Fibroblast of skin of right quadriceps (primary cell): ENCODE measurements around the gene GID4.

Source experiments
- DNase-seq: peaks from one replicate; pipeline ENCODE4 v3.0.0-alpha.2; 2013

GID4 gene

GRCh38 chr17:18017958-18018357 lies 21.2 kb upstream of the GID4 start:
- DNase-seq, result no peak

GRCh38 chr17:18018411-18018921 lies 20.7 kb upstream of the GID4 start:
- DNase-seq, result no peak

GRCh38 chr17:18019838-18020154 lies 19.4 kb upstream of the GID4 start:
- DNase-seq, result no peak

GRCh38 chr17:18020971-18021370 lies 18.2 kb upstream of the GID4 start:
- DNase-seq, result no peak

- no peak for DNase-seq
Measured at GRCh38 chr17:18021372-18021771, 17.8 kb upstream of the GID4 start.

GRCh38 chr17:18025241-18025944 lies 13.8 kb upstream of the GID4 start:
- DNase-seq, result peak; percentile 22

GRCh38 chr17:18025945-18026776 lies 13.0 kb upstream of the GID4 start:
- DNase-seq, result peak; percentile 85

GRCh38 chr17:18027280-18027679 lies 11.9 kb upstream of the GID4 start:
- DNase-seq, result no peak

GRCh38 chr17:18028114-18028951 lies 10.9 kb upstream of the GID4 start:
- DNase-seq, result no peak

GRCh38 chr17:18028952-18029540 lies 10.2 kb upstream of the GID4 start:
- DNase-seq, result no peak

- DNase-seq, result peak; percentile 41
Measured at GRCh38 chr17:18031955-18032354, 7.3 kb upstream of the GID4 start.

GRCh38 chr17:18033442-18034099 lies 5.6 kb upstream of the GID4 start:
- peak; percentile 81 for DNase-seq

GRCh38 chr17:18035704-18036103 lies 3.5 kb upstream of the GID4 start:
- no peak for DNase-seq

- DNase-seq, result no peak
Measured at GRCh38 chr17:18037486-18037885, 1.7 kb upstream of the GID4 start.

- DNase-seq, result no peak
Measured at GRCh38 chr17:18038149-18038850, 908 bp upstream of the GID4 start.

GRCh38 chr17:18039535-18040260 lies 490 bp downstream of the GID4 start:
- DNase-seq, result no peak

GRCh38 chr17:18040261-18040858 lies 1.2 kb downstream of the GID4 start:
- no peak for DNase-seq

- peak; percentile 27 for DNase-seq
Measured at GRCh38 chr17:18041776-18042175, 2.6 kb downstream of the GID4 start.

GRCh38 chr17:18042983-18043382 lies 3.8 kb downstream of the GID4 start:
- DNase-seq, result no peak

- DNase-seq, result peak; percentile 19
Measured at GRCh38 chr17:18043491-18043890, 4.3 kb downstream of the GID4 start.

- DNase-seq, result no peak
Measured at GRCh38 chr17:18044609-18045008, 5.4 kb downstream of the GID4 start.
